Measurements from ENCODE around the gene SLC1A2. TPM values are rescaled to one million over a fixed set of nuclear protein-coding genes. Genes with fewer than 3 reads are reported as not detected.

Gene SLC1A2
- total and polyA plus RNA-seq, 2 donors (not counting 3 experiments of a cell fraction or from before 2014, with no cell fraction given) = not detected

DNA sequence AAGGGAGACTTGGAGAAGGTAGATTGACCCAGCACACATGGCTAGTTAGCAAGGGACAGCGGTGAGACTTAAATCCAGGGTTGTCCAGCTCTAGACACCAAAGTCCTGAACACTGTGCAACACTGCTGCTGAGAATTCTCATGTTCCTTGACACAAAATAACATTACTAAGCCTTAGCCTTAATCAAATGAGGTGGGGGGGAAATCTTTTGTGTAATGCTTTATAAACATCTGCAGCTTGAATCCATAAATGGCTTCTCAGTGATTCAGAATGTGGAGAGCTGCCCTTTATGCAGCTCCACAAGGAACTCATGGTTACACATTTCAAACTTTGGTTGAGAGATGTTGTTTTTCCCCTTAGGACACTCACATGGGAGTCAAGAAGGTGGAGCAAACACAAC lies 200.4 kb downstream of the SLC1A2 start:
- Histone ChIP-seq H3K4me3 (replicated peaks in 1 of 3; ENCODE audit: insufficient read depth in 1 of 3, low read depth in 1 of 3, low read length in 3 of 3) (no peak overlapping the region), H3K79me2 (ENCODE audit: control insufficient read depth, insufficient read depth, low read length) (no peaks in the 10 kb centered on the region), H3K4me2 (ENCODE audit: insufficient read depth, low read length) (no peak overlapping the region), H3K27ac (ENCODE audit: insufficient read depth, low read depth, low read length) (no peak overlapping the region), H3K9me1 (replicated peaks; ENCODE audit: control insufficient read depth, extremely low read depth, insufficient read depth, low read length) (no peaks in the 10 kb centered on the region), H3K9ac (replicated peaks; ENCODE audit: extremely low read depth, insufficient read depth, low read length) (no peak overlapping the region), H3K36me3 (ENCODE audit: control insufficient read depth in 2 of 2, extremely low read depth in 1 of 2, insufficient read depth in 2 of 2, low read length in 2 of 2) (peaks cover 0 to 2% of the 10 kb centered on the region in 2 experiments), H3K27me3 (ENCODE audit: control insufficient read depth in 2 of 2, insufficient read depth in 2 of 2, low read length in 2 of 2) (no peaks in the 10 kb centered on the region), H3K4me1 (ENCODE audit: control insufficient read depth, extremely low read depth, insufficient read depth, low read length) (peaks cover 7% of the 10 kb centered on the region), H4K20me1 (replicated peaks; ENCODE audit: control insufficient read depth, extremely low read depth, insufficient read depth, low read length) (no peaks in the 10 kb centered on the region), H3K9me3 (replicated peaks; ENCODE audit: control insufficient read depth, insufficient read depth, low read length) (no peaks in the 10 kb centered on the region), H2AFZ (ENCODE audit: low read depth, low read length) (no peak overlapping the region)
- CTCF ChIA-PET = interaction anchor here (1.0 to 2.2 kb wide), 4 partner anchors 17 to 292 kb away, joined by 3 to 7 read pairs (median 4); no protein-coding TSS in a partner anchor
- intact Hi-C loops (cut with micrococcal nuclease) (no loop called here), dilution Hi-C loops (cut with MboI; ENCODE audit: extremely low pct_ligation_motif_present, low sequenced_read_pairs) (no loop called here)
- no TSS peak for BruUV-seq (replicated peaks)
- TF ChIP-seq MYC (IDR thresholded peaks at IDR 0.05; ENCODE audit: low read depth, low read length) = no peak
- no peak for TF ChIP-seq EZH2 (IDR thresholded peaks at IDR 0.05; ENCODE audit: borderline replicate concordance, low read depth, low read length, severe bottlenecking)
- no peak for TF ChIP-seq CTCF (IDR thresholded peaks at IDR 0.05; ENCODE audit: extremely low read depth in 1 of 2, insufficient read depth in 1 of 2, low read depth in 1 of 2, low read length in 2 of 2)
- TF ChIP-seq POLR2A (IDR thresholded peaks at IDR 0.05; ENCODE audit: low read depth, low read length) = no peak
- DNase-seq (ENCODE audit: low read depth, low spot score) (no peak), FAIRE-seq (no peak)
- POLR2A ChIA-PET = no interaction called here

DNA sequence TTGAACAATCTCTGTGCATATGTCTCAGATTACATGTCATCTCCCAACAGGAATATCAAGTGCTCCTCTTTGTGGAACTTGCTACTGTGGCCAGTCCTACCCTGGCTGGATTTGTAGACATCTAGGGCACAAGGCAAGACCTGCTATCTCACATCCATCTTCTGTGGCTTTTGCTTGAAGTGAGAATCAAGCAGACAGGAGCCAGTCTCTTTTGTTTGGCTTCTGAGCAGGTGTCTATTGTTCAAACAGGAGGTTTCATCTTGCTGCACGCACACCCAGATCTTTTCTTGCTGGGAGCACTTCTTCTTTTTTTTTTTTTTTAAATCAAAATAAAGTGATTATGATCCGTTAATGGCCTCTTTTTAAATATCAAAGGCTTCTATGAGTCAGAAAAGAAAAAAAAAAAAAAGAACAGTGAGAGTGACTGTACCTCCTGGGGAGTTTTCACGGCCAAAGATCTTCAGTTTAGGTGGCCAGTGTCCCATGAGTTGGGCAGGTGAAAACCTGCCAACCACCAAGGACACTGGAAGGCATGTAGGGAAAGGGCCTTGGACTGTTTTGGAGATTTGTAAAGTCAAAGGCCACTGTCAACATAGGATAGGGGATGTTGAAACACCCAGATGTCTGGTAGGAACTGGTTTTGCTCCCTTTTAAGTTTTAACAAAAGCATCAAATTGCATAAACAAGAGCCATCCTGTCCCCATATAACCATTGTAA lies 202.2 kb downstream of the SLC1A2 start:
- H3K9me1 ChIP-seq (replicated peaks; ENCODE audit: control insufficient read depth, extremely low read depth, insufficient read depth, low read length) = no peaks in the 10 kb centered on the region
- dilution Hi-C loops (cut with MboI; ENCODE audit: extremely low pct_ligation_motif_present, low sequenced_read_pairs) (no loop called here), intact Hi-C loops (cut with micrococcal nuclease) (no loop called here)
- TF ChIP-seq FOS (IDR thresholded peaks at IDR 0.05; ENCODE audit: borderline replicate concordance, insufficient read depth, low read length) (no peak), POLR2A (IDR thresholded peaks at IDR 0.05; ENCODE audit: low read depth, low read length) (no peak), CTCF (IDR thresholded peaks at IDR 0.05; ENCODE audit: extremely low read depth in 1 of 2, insufficient read depth in 1 of 2, low read depth in 1 of 2, low read length in 2 of 2) (no peak), JUN (IDR thresholded peaks at IDR 0.05; ENCODE audit: borderline replicate concordance, insufficient read depth, insufficient read length, low read depth) (no peak), MYC (IDR thresholded peaks at IDR 0.05; ENCODE audit: low read depth, low read length) (no peak), EZH2 (IDR thresholded peaks at IDR 0.05; ENCODE audit: borderline replicate concordance, low read depth, low read length, severe bottlenecking) (no peak), MAX (IDR thresholded peaks at IDR 0.05; ENCODE audit: insufficient read depth, insufficient read length) (no peak), GATA2 (IDR thresholded peaks at IDR 0.05; ENCODE audit: insufficient read depth, insufficient read length, low read depth, low read length) (no peak), POLR2AphosphoS5 (IDR thresholded peaks at IDR 0.05; ENCODE audit: insufficient read depth, low read depth, low read length) (no peak)
- POLR2A ChIA-PET = no interaction called here
- no peak overlapping the region for H3K27ac ChIP-seq (ENCODE audit: insufficient read depth, low read depth, low read length)
- CTCF ChIA-PET = no interaction called here
- H3K9me3 ChIP-seq (replicated peaks; ENCODE audit: control insufficient read depth, insufficient read depth, low read length) = no peaks in the 10 kb centered on the region
- H3K79me2 ChIP-seq (ENCODE audit: control insufficient read depth, insufficient read depth, low read length) = no peaks in the 10 kb centered on the region
- H3K4me2 ChIP-seq (ENCODE audit: insufficient read depth, low read length) = no peak overlapping the region
- H3K4me1 ChIP-seq (ENCODE audit: control insufficient read depth, extremely low read depth, insufficient read depth, low read length) = peaks cover 9% of the 10 kb centered on the region
- no peaks in the 10 kb centered on the region for H3K27me3 ChIP-seq (ENCODE audit: control insufficient read depth in 2 of 2, insufficient read depth in 2 of 2, low read length in 2 of 2)
- H4K20me1 ChIP-seq (replicated peaks; ENCODE audit: control insufficient read depth, extremely low read depth, insufficient read depth, low read length) = no peaks in the 10 kb centered on the region
- DNase-seq (ENCODE audit: low read depth, low spot score) = no peak
- peaks cover 0 to 2% of the 10 kb centered on the region in 2 experiments for H3K36me3 ChIP-seq (ENCODE audit: control insufficient read depth in 2 of 2, extremely low read depth in 1 of 2, insufficient read depth in 2 of 2, low read length in 2 of 2)
- no peak for FAIRE-seq
- H3K9ac ChIP-seq (replicated peaks; ENCODE audit: extremely low read depth, insufficient read depth, low read length) = no peak overlapping the region
- H3K4me3 ChIP-seq (replicated peaks in 1 of 3; ENCODE audit: insufficient read depth in 1 of 3, low read depth in 1 of 3, low read length in 3 of 3) = no peak overlapping the region
- BruUV-seq (replicated peaks) = no TSS peak
- H2AFZ ChIP-seq (ENCODE audit: low read depth, low read length) = no peak overlapping the region

Measured in endothelial cell of umbilical vein (primary cell).